RPMI8226 (cell line): Measurements from ENCODE around the gene TTC7B.

Source experiments
- DNase-seq: peaks from one replicate; pipeline ENCODE4 v3.0.0-alpha.2; 2015

Gene TTC7B

GRCh38 chr14:90553298-90553920 is 262.8 kb downstream of the TTC7B start:
- no peak for DNase-seq

GRCh38 chr14:90552465-90553297 is 263.5 kb downstream of the TTC7B start:
- DNase-seq = no peak

- DNase-seq = no peak
Observed at GRCh38 chr14:90551733-90552464, 264.3 kb downstream of the TTC7B start.

- DNase-seq = no peak
Observed at GRCh38 chr14:90551070-90551704, 265.0 kb downstream of the TTC7B start.

GRCh38 chr14:90549794-90550641 is 266.2 kb downstream of the TTC7B start:
- DNase-seq = no peak

- DNase-seq = no peak
Observed at GRCh38 chr14:90548455-90548854, 267.8 kb downstream of the TTC7B start.

- DNase-seq = no peak
Observed at GRCh38 chr14:90547968-90548367, 268.3 kb downstream of the TTC7B start.

- DNase-seq = no peak
Observed at GRCh38 chr14:90547250-90547649, 269.0 kb downstream of the TTC7B start.

GRCh38 chr14:90546767-90547166 is 269.5 kb downstream of the TTC7B start:
- DNase-seq = no peak

GRCh38 chr14:90545966-90546751 is 270.1 kb downstream of the TTC7B start:
- DNase-seq = no peak

- no peak for DNase-seq
Observed at GRCh38 chr14:90545382-90545781, 270.8 kb downstream of the TTC7B start.

GRCh38 chr14:90544971-90545370 is 271.3 kb downstream of the TTC7B start:
- DNase-seq = no peak

- no peak for DNase-seq
Observed at GRCh38 chr14:90544566-90544965, 271.7 kb downstream of the TTC7B start.

- no peak for DNase-seq
Observed at GRCh38 chr14:90543876-90544275, 272.4 kb downstream of the TTC7B start.

- DNase-seq = no peak
Observed at GRCh38 chr14:90541076-90541634, 275.1 kb downstream of the TTC7B start.

- DNase-seq = no peak
Observed at GRCh38 chr14:90540437-90540836, 275.8 kb downstream of the TTC7B start.

GRCh38 chr14:90539996-90540395 is 276.2 kb downstream of the TTC7B start:
- DNase-seq = no peak

GRCh38 chr14:90539496-90539775 is 276.8 kb downstream of the TTC7B start:
- no peak for DNase-seq

GRCh38 chr14:90538716-90539495 is 277.3 kb downstream of the TTC7B start:
- no peak for DNase-seq

GRCh38 chr14:90538095-90538494 is 278.1 kb downstream of the TTC7B start:
- DNase-seq = no peak
